ENCODE measurements around the gene PKNOX2. TPM values are rescaled to one million over a fixed set of nuclear protein-coding genes. Genes with fewer than 3 reads are reported as not detected.

PKNOX2 gene
- total and polyA plus RNA-seq, 2 of the 8 experiments (the other 6 are each of a cell fraction or from before 2014, with no cell fraction given), result 2.0 TPM

GRCh38 chr11:125214601-125215565, 50.3 kb downstream of the PKNOX2 start:
- ChIA-PET POLR2A (ENCODE audit: partially characterized antibody) (interaction anchor here (1.2 kb wide), 1 partner anchor 11 kb away, joined by 3 read pairs; no protein-coding TSS in a partner anchor), CTCF (ENCODE audit: partially characterized antibody) (interaction anchor here (0.6 to 5.8 kb wide), 9 partner anchors 9 to 132 kb away, joined by 3 to 44 read pairs (median 4); no protein-coding TSS in a partner anchor)
- H3K9me3 ChIP-seq (ENCODE audit: insufficient read depth in 2 of 2, low read depth in 1 of 2, low read length in 1 of 2), result no peaks in the 10 kb centered on the region
- H3K4me2 ChIP-seq (ENCODE audit: insufficient read depth in 1 of 2, low read depth in 2 of 2, low read length in 2 of 2), result peak overlapping the region in 1 of 2 experiments; percentile 3; a peak in 1 of 4 replicates
- H3K27ac ChIP-seq (ENCODE audit: low read depth, low read length), result no peak overlapping the region; the same call in 1 of the 2 replicates
- no peak overlapping the region for H2BK5ac ChIP-seq (ENCODE audit: low read depth, low read length)
- H3K4me3 ChIP-seq (ENCODE audit: extremely low read depth in 1 of 4, insufficient read depth in 2 of 4, low read depth in 3 of 4, low read length in 4 of 4), result no peak overlapping the region
- H2BK15ac ChIP-seq (ENCODE audit: low read length), result 0 out of 2 replicates have a peak overlapping the region, but pooled peaks have one; percentile 73
- no peak overlapping the region for H3K4ac ChIP-seq (replicated peaks; ENCODE audit: insufficient read length, low read depth, low read length)
- H3K23ac ChIP-seq (ENCODE audit: insufficient read length), result no peak overlapping the region
- no peak overlapping the region for H3K14ac ChIP-seq (ENCODE audit: insufficient read length)
- H3K27me3 ChIP-seq (replicated peaks in 1 of 4; ENCODE audit: control insufficient read depth in 3 of 4, extremely low read depth in 1 of 4, insufficient read depth in 3 of 4, low read length in 3 of 4), result no peaks in the 10 kb centered on the region; a peak in 2 of 7 replicates
- H2BK120ac ChIP-seq (replicated peaks; ENCODE audit: low read depth, low read length), result peak overlapping the region; percentile 3
- no peak overlapping the region for H4K91ac ChIP-seq (replicated peaks; ENCODE audit: insufficient read length, low read length)
- no peaks in the 10 kb centered on the region for H3K36me3 ChIP-seq (ENCODE audit: control insufficient read depth in 2 of 4, insufficient read depth in 4 of 4, low read length in 3 of 4)
- H3K79me2 ChIP-seq (ENCODE audit: control insufficient read depth in 1 of 2, insufficient read depth in 2 of 2, low read length in 2 of 2), result no peaks in the 10 kb centered on the region
- no peak overlapping the region; the same call in 1 of the 2 replicates for H3K18ac ChIP-seq (ENCODE audit: extremely low read depth, low read length)
- H4K5ac ChIP-seq (ENCODE audit: insufficient read length, low read depth, low read length), result no peak overlapping the region
- peak overlapping the region; percentile 28; the same call in 1 of the 2 replicates for H4K8ac ChIP-seq (ENCODE audit: extremely low read depth, insufficient read depth, low read length)
- no peaks in the 10 kb centered on the region; the same call in 1 of the 2 replicates for H3K23me2 ChIP-seq (ENCODE audit: low read depth, low read length)
- 0 out of 2 replicates have a peak overlapping the region, but pooled peaks have one; percentile 11 for H2AFZ ChIP-seq (ENCODE audit: low read length)
- WGBS, 2 experiments (ENCODE audit: extremely low coverage in 1 of 2, insufficient coverage in 1 of 2, insufficient read length in 1 of 2, insufficient replicate concordance in 2 of 2, low coverage in 1 of 2, low lambda C conversion rate in 2 of 2, missing lambda C conversion rate in 1 of 2), result 70% methylated on average over 18 of the region's 18 CpGs; no CpG with 5 or more reads in 1 of the 2 experiments
- DNase-seq (ENCODE audit: low read depth in 1 of 2, low spot score in 2 of 2) (no peak), FAIRE-seq (no peak)
- H2AK5ac ChIP-seq (ENCODE audit: low read depth, low read length), result no peak overlapping the region
- H3K9ac ChIP-seq (replicated peaks in 1 of 4; ENCODE audit: extremely low read depth in 1 of 4, low read depth in 3 of 4, low read length in 3 of 4), result no peak overlapping the region
- H4K20me1 ChIP-seq (replicated peaks in 1 of 2; ENCODE audit: control insufficient read depth in 1 of 2, insufficient read depth in 2 of 2, low read length in 2 of 2), result peaks cover 0 to 3% of the 10 kb centered on the region in 2 experiments
- peaks cover 8 to 24% (median 14%) of the 10 kb centered on the region in 4 experiments for H3K4me1 ChIP-seq (replicated peaks in 1 of 4; ENCODE audit: control insufficient read depth in 3 of 4, insufficient read depth in 4 of 4, low read length in 3 of 4)
- H3K79me1 ChIP-seq (ENCODE audit: low read depth, low read length), result no peaks in the 10 kb centered on the region; the same call in 1 of the 2 replicates
- H3K56ac ChIP-seq (replicated peaks; ENCODE audit: insufficient read length, low read depth, low read length), result no peak overlapping the region
- peak overlapping the region; percentile 20; the same call in 1 of the 2 replicates for H2BK12ac ChIP-seq (ENCODE audit: low read depth, low read length)
- peak overlapping the region; percentile 73; the same call in 1 of the 2 replicates for H2BK20ac ChIP-seq (ENCODE audit: low read length)
- TF ChIP-seq SIX5 (IDR thresholded peaks at IDR 0.05; ENCODE audit: low read depth, low read length), result no peak
- TF ChIP-seq ATF3 (IDR thresholded peaks at IDR 0.05; ENCODE audit: insufficient read depth, low read depth, low read length), result no peak
- TF ChIP-seq POLR2AphosphoS5 (IDR thresholded peaks at IDR 0.05; ENCODE audit: low read depth, low read length), result no peak
- no peak for TF ChIP-seq SP1 (IDR thresholded peaks at IDR 0.05; ENCODE audit: low read depth, low read length)
- TF ChIP-seq NRF1 (IDR thresholded peaks at IDR 0.05; ENCODE audit: low read depth, low read length), result no peak
- TF ChIP-seq TAF7 (optimal IDR thresholded peaks at IDR 0.05; ENCODE audit: borderline replicate concordance, low read depth, low read length), result no peak
- no peak for TF ChIP-seq KDM1A (IDR thresholded peaks at IDR 0.05; ENCODE audit: borderline replicate concordance, low read length)
- TF ChIP-seq RXRA (IDR thresholded peaks at IDR 0.05; ENCODE audit: insufficient read depth, low read depth, low read length), result no peak
- TF ChIP-seq HDAC2 (IDR thresholded peaks at IDR 0.05; ENCODE audit: borderline replicate concordance in 1 of 2, low read depth in 2 of 2, low read length in 2 of 2), result no peak

Measured in H1 (cell line).